AG04450 (cell line): Measurements from ENCODE around the gene TMEM129. TPM values are rescaled to one million over a fixed set of nuclear protein-coding genes. Genes with fewer than 3 reads are reported as not detected.
A peak's percentile ranks its signal among the peaks of the same experiment; 100 is the strongest.

Source experiments
- CTCF ChIA-PET: fragments of 300-600, 350-600 bp; formaldehyde crosslinking; extraction: SDS; loops from one replicate; lab custom pipeline; 2022; ENCODE audit warnings: antibody characterized with exemption, inconsistent platforms; lab: Charles Lee
- POLR2A ChIA-PET: fragments of 350-600 bp; formaldehyde crosslinking; extraction: SDS; loops from one replicate; lab custom pipeline; 2021; ENCODE audit warnings: antibody characterized with exemption, inconsistent platforms; lab: Yijun Ruan, JAX
- DNase-seq: peaks from one replicate; pipeline ENCODE4 v3.0.0-alpha.2; 2011; ENCODE audit warnings: low read depth, low spot score
- H3K27ac ChIP-seq: one replicate; pipeline ENCODE4 v1.5.1; 2012; ENCODE audit warnings: low read depth, low read length, control low read depth
- H3K27me3 ChIP-seq: one replicate; pipeline ENCODE4 v1.6.0; 2012; ENCODE audit warnings: low read length; ENCODE audit not compliant: control insufficient read depth, insufficient read depth
- H3K4me3 ChIP-seq: 2 replicates; pipeline ENCODE4 v1.5.1; 2011; ENCODE audit warnings: mild to moderate bottlenecking, low read depth, low read length, control low read depth
- H3K9me3 ChIP-seq: 2 replicates; pipeline ENCODE4 v1.5.1; 2012; ENCODE audit warnings: low read length; ENCODE audit not compliant: control insufficient read depth, insufficient read depth
- polyA plus RNA-seq: library from polyadenylated mRNA; depleted of rRNA; stranded (reverse); fragments of >200 nt; gene quantifications from 2 replicates; pipeline ENCODE4 v1.2.3, GENCODE V29; 2011
- TF ChIP-seq, protein P1 (sequence below): IDR thresholded peaks from 2 replicates; pipeline ENCODE4 v1.5.1; 2011; ENCODE audit warnings: low read depth, low read length, control low read depth, inconsistent platforms

Gene TMEM129
- polyA plus RNA-seq, 1 experiment: 13.1 TPM

- DNase-seq: peak; percentile 43
- TF ChIP-seq, protein P1, sequence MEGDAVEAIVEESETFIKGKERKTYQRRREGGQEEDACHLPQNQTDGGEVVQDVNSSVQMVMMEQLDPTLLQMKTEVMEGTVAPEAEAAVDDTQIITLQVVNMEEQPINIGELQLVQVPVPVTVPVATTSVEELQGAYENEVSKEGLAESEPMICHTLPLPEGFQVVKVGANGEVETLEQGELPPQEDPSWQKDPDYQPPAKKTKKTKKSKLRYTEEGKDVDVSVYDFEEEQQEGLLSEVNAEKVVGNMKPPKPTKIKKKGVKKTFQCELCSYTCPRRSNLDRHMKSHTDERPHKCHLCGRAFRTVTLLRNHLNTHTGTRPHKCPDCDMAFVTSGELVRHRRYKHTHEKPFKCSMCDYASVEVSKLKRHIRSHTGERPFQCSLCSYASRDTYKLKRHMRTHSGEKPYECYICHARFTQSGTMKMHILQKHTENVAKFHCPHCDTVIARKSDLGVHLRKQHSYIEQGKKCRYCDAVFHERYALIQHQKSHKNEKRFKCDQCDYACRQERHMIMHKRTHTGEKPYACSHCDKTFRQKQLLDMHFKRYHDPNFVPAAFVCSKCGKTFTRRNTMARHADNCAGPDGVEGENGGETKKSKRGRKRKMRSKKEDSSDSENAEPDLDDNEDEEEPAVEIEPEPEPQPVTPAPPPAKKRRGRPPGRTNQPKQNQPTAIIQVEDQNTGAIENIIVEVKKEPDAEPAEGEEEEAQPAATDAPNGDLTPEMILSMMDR: peak; percentile 98
- Histone ChIP-seq H3K4me3 (no peak overlapping the region), H3K27me3 (no peaks in the 10 kb centered on the region), H3K27ac (peak overlapping the region; percentile 11), H3K9me3 (no peaks in the 10 kb centered on the region; the same call in 1 of the 2 replicates)
- ChIA-PET CTCF (interaction anchor here (0.6 to 8.0 kb wide), 24 partner anchors 8 to 371 kb away, joined by 3 to 94 read pairs (median 4); no protein-coding TSS in a partner anchor), POLR2A (interaction anchor here (0.7 kb wide), 1 partner anchor 92 kb away, joined by 5 read pairs; no protein-coding TSS in a partner anchor)
Observed at GRCh38 chr4:1726146-1726934, 5.2 kb upstream of the TMEM129 start.

DNA sequence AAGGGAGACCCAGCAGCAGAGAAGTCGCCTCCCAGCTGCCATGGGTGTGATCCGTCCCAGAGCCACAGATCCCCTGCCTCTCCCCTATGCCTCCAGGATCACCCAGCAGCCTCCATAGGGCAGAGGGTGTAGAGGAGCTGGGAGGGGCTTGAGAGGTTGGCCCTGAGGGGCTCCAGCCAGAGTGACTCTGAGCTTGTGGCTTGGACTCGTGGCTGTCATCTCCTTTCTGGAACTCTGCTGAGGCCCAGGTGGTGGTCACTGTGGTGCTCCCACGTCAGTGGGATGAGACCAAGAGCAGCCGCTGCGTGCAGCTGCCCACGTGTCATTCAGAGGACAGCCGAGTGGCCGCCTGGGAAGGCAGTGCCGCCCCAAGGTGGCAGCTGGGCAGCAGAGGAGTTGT lies 4.4 kb upstream of the TMEM129 start:
- TF ChIP-seq, protein P1: no peak
- CTCF ChIA-PET: interaction anchor here (1.2 to 8.0 kb wide), 6 partner anchors 11 to 370 kb away, joined by 3 to 94 read pairs (median 4); no protein-coding TSS in a partner anchor
- Histone ChIP-seq H3K27ac (no peak overlapping the region), H3K9me3 (no peaks in the 10 kb centered on the region; the same call in 1 of the 2 replicates), H3K27me3 (no peaks in the 10 kb centered on the region), H3K4me3 (no peak overlapping the region)
- DNase-seq: no peak
- POLR2A ChIA-PET: no interaction called here

GRCh38 chr4:1723131-1723801 lies 2.1 kb upstream of the TMEM129 start:
- DNase-seq: no peak
- Histone ChIP-seq H3K4me3 (peak overlapping the region; percentile 25; the same call in 1 of the 2 replicates), H3K9me3 (no peaks in the 10 kb centered on the region; the same call in 1 of the 2 replicates), H3K27ac (no peak overlapping the region), H3K27me3 (no peaks in the 10 kb centered on the region)
- CTCF ChIA-PET: interaction anchor here (8.0 kb wide), 1 partner anchor 31 kb away, joined by 94 read pairs; no protein-coding TSS in a partner anchor
- POLR2A ChIA-PET: interaction anchor here (2.2 kb wide), 1 partner anchor 11 kb away, joined by 6 read pairs; the partner anchor contains the start of gene SLBP
- TF ChIP-seq, protein P1: no peak

DNA sequence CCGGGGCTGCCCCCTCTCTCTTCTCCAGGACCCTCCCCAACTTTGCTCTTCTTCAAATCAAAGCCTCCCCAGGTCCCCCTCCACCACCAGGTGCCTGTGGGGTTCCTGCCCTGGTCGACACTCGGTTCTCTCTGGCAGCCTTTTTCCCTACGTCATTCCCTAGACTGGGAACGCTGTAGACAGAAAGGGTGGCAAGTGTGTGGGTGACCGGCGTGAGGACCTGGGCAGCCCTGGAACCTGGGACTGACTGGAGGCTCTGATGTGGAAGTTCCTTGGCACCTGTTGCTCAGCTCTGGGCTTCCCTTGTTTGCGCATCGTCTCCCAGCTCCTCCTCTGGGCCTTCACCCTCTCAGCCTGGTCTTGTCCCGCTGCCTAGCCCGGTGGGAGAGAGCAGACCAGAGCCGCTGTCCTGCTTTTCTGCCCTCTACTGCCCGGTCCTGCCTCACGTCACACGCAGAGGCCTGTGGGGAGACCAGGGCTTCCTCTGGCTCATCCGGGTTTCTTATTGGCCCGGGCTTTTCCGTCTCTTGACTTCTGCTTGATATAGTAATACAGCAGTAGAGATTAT lies 1.5 kb upstream of the TMEM129 start:
- Histone ChIP-seq H3K9me3 (no peaks in the 10 kb centered on the region; the same call in 1 of the 2 replicates), H3K27me3 (no peaks in the 10 kb centered on the region), H3K27ac (no peak overlapping the region), H3K4me3 (peak overlapping the region; percentile 61)
- TF ChIP-seq, protein P1: no peak
- CTCF ChIA-PET: interaction anchor here (8.0 kb wide), 1 partner anchor 30 kb away, joined by 94 read pairs; no protein-coding TSS in a partner anchor
- no peak for DNase-seq
- POLR2A ChIA-PET: interaction anchor here (2.2 kb wide), 1 partner anchor 10 kb away, joined by 6 read pairs; the partner anchor contains the start of gene SLBP
